SK-N-MC (cell line): ENCODE measurements around the gene C1QL3.

Experiments
- EZH2 ChIP-seq: fragments of 200-600 bp; sonication (generic); IDR thresholded peaks from one replicate; pipeline ENCODE4 v1.6.1; 2017; ENCODE audit warnings: antibody characterized with exemption
- POLR2AphosphoS5 ChIP-seq: IDR thresholded peaks from 2 replicates; pipeline ENCODE4 v1.6.1; 2012; ENCODE audit warnings: mild to moderate bottlenecking, low read depth, low read length, borderline replicate concordance

GRCh38 chr10:16544099-16544498 is 22.4 kb upstream of the C1QL3 start:
- TF ChIP-seq EZH2 (no peak), POLR2AphosphoS5 (no peak)
